HEK293T (cell line): ENCODE measurements around the gene HACD4.

Experiments used
- BHLHE40 ChIP-seq: fragments of 450-650 bp; IDR thresholded peaks from 2 replicates; pipeline ENCODE4 v1.6.1; 2016; ENCODE audit warnings: mild to moderate bottlenecking, moderate library complexity, borderline replicate concordance
- CTBP1 ChIP-seq: fragments of 450-650 bp; IDR thresholded peaks from 2 replicates; pipeline ENCODE4 v1.6.1; 2016; ENCODE audit warnings: borderline replicate concordance
- FOXA1 ChIP-seq: fragments of 450-650 bp; IDR thresholded peaks from 2 replicates; pipeline ENCODE4 v1.6.1; 2016; ENCODE audit warnings: mild to moderate bottlenecking
- FOXK2 ChIP-seq: fragments of 450-650 bp; IDR thresholded peaks from 2 replicates; pipeline ENCODE4 v1.6.1; 2016; ENCODE audit warnings: mild to moderate bottlenecking
- FOXM1 ChIP-seq: fragments of 450-650 bp; IDR thresholded peaks from 2 replicates; pipeline ENCODE4 v1.6.1; 2017; ENCODE audit warnings: mild to moderate bottlenecking, borderline replicate concordance
- NFRKB ChIP-seq: fragments of 450-650 bp; IDR thresholded peaks from 2 replicates; pipeline ENCODE4 v1.6.1; 2016; ENCODE audit warnings: mild to moderate bottlenecking, moderate library complexity
- SP1 ChIP-seq: fragments of 450-650 bp; IDR thresholded peaks from 2 replicates; pipeline ENCODE4 v1.6.1; 2017
- TARDBP ChIP-seq: fragments of 450-650 bp; IDR thresholded peaks from 2 replicates; pipeline ENCODE4 v1.6.1; 2016
- ZNF384 ChIP-seq: fragments of 450-650 bp; IDR thresholded peaks from 2 replicates; pipeline ENCODE4 v1.6.1; 2016
- TF ChIP-seq, protein P1 (sequence below): fragments of 450-650 bp; IDR thresholded peaks from 2 replicates; pipeline ENCODE4 v1.6.1; 2016

DNA sequence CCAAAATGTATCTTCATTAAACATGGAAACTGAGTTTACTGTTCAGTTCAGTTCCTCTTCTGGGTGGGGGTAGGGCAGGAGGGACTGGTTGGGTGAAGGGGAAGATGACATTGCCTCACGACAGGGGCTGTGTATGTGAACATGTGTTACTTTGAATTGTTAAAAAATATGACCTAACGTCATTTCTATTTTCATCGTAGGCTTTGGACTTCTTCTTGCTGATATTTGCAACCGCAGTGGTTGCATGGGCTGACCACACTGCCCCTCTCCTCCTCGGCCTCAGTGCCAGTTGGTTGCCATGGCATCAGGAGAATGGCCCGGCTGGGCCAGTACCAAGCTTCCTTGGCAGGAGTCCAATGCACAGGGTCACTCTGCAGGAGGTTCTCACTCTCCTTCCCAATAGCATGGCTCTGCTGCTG lies 41.5 kb downstream of the HACD4 start:
- TF ChIP-seq BHLHE40 (no peak), FOXK2 (no peak), CTBP1 (no peak), FOXA1 (no peak), ZNF384 (no peak), TARDBP (no peak), FOXM1 (no peak), SP1 (no peak), NFRKB (no peak)
- TF ChIP-seq, protein P1, sequence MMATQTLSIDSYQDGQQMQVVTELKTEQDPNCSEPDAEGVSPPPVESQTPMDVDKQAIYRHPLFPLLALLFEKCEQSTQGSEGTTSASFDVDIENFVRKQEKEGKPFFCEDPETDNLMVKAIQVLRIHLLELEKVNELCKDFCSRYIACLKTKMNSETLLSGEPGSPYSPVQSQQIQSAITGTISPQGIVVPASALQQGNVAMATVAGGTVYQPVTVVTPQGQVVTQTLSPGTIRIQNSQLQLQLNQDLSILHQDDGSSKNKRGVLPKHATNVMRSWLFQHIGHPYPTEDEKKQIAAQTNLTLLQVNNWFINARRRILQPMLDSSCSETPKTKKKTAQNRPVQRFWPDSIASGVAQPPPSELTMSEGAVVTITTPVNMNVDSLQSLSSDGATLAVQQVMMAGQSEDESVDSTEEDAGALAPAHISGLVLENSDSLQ = no peak
